B cell (primary cell): ENCODE data around the gene TNXB.

Experiments used
- EZH2 ChIP-seq: IDR thresholded peaks from 2 replicates; pipeline ENCODE4 v1.6.1; 2012; ENCODE audit warnings: borderline replicate concordance, low read depth, mild to moderate bottlenecking, moderate library complexity, low read length; ENCODE audit not compliant: insufficient read depth, poor library complexity, severe bottlenecking
- TF ChIP-seq, protein P1 (sequence below): fragments of 200-600 bp; IDR thresholded peaks from one replicate; pipeline ENCODE4 v1.8.0; 2022; ENCODE audit warnings: antibody characterized with exemption, mild to moderate bottlenecking

DNA sequence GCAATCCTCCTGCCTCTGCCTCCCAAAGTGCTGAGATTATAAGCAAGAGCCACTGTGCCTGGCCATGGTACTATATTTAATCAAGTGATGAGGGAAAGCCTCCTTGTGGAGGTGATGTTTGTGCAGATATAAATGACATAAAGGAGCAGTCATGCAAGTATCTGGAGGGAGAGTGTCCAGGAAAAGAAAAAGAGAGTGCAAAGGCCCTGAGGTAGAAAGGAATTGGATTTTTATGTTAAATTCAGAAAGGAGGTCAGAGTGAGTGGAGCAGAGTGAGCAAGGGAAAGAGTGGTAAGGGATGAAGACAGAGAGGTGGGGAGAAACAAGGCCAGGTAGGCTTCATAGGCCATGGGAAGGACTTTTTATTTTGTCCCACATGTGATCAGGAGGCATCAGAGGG is 28.3 kb upstream of the TNXB start:
- TF ChIP-seq, protein P1, sequence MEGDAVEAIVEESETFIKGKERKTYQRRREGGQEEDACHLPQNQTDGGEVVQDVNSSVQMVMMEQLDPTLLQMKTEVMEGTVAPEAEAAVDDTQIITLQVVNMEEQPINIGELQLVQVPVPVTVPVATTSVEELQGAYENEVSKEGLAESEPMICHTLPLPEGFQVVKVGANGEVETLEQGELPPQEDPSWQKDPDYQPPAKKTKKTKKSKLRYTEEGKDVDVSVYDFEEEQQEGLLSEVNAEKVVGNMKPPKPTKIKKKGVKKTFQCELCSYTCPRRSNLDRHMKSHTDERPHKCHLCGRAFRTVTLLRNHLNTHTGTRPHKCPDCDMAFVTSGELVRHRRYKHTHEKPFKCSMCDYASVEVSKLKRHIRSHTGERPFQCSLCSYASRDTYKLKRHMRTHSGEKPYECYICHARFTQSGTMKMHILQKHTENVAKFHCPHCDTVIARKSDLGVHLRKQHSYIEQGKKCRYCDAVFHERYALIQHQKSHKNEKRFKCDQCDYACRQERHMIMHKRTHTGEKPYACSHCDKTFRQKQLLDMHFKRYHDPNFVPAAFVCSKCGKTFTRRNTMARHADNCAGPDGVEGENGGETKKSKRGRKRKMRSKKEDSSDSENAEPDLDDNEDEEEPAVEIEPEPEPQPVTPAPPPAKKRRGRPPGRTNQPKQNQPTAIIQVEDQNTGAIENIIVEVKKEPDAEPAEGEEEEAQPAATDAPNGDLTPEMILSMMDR = no peak
- TF ChIP-seq EZH2 = no peak
